Keratinocyte (primary cell): Measurements from ENCODE around the gene CEP164. TPM values are rescaled to one million over a fixed set of nuclear protein-coding genes. Genes with fewer than 3 reads are reported as not detected.
"Not testable (repeated sequence)": the region's sequence is repeated elsewhere in the genome, so short reads cannot be mapped to it uniquely, and the experiment has no call there.

Source experiments
- DNase-seq: peaks from one replicate; pipeline ENCODE4 v3.0.0-alpha.2; 2011; ENCODE audit warnings: low read depth, missing footprints, low spot score
- FAIRE-seq: peaks from 2 replicates; lab custom pipeline; 2011; peaks lifted over from hg19 to GRCh38; lab: Jason Lieb, UNC
- H2AFZ ChIP-seq: 2 replicates; pipeline ENCODE4 v1.6.0; 2012; ENCODE audit warnings: low read length, control low read depth, inconsistent platforms; ENCODE audit not compliant: control insufficient read depth
- H3K27ac ChIP-seq: 2 replicates; pipeline ENCODE4 v1.5.1; 2011; ENCODE audit warnings: low read length; ENCODE audit not compliant: control insufficient read depth, insufficient read depth
- H3K27me3 ChIP-seq: 3 replicates; pipeline ENCODE4 v1.6.0; 2011; ENCODE audit warnings: low read length; ENCODE audit not compliant: control insufficient read depth, insufficient read depth; ENCODE audit errors: extremely low read depth
- H3K36me3 ChIP-seq, 2 experiments: 2 replicates in 1 of 2; 3 replicates in 1 of 2; pipeline ENCODE4 v1.5.1; 2011; ENCODE audit warnings: low read length in 2 of 2, mild to moderate bottlenecking in 1 of 2; ENCODE audit not compliant: control insufficient read depth in 2 of 2, insufficient read depth in 2 of 2; ENCODE audit errors: extremely low read depth in 1 of 2
- H3K4me1 ChIP-seq: 3 replicates; pipeline ENCODE4 v1.5.1; 2011; ENCODE audit warnings: low read length; ENCODE audit not compliant: control insufficient read depth, insufficient read depth; ENCODE audit errors: extremely low read depth
- H3K4me2 ChIP-seq: 3 replicates; pipeline ENCODE4 v1.6.0; 2011; ENCODE audit warnings: low read depth, low read length; ENCODE audit not compliant: control insufficient read depth, insufficient read depth; ENCODE audit errors: extremely low read depth
- H3K4me3 ChIP-seq, 3 experiments: fragments of 200-600 bp in 1 of 3; sonication (generic) in 1 of 3; 2 replicates in 2 of 3; 3 replicates in 1 of 3; pipeline ENCODE4 v1.5.1; 2011 to 2016; ENCODE audit warnings: low read length in 3 of 3, mild to moderate bottlenecking in 3 of 3, control low read depth in 2 of 3, inconsistent platforms in 1 of 3, low read depth in 1 of 3, mixed read lengths in 1 of 3, mixed run types in 1 of 3, moderate library complexity in 1 of 3; ENCODE audit not compliant: control insufficient read depth in 2 of 3, insufficient read depth in 2 of 3; ENCODE audit errors: extremely low read depth in 1 of 3
- H3K79me2 ChIP-seq: 2 replicates; pipeline ENCODE4 v1.6.0; 2012; ENCODE audit warnings: low read length; ENCODE audit not compliant: control insufficient read depth, insufficient read depth
- H3K9ac ChIP-seq: 3 replicates; pipeline ENCODE4 v1.6.0; 2011; ENCODE audit warnings: low read length; ENCODE audit not compliant: control insufficient read depth, insufficient read depth; ENCODE audit errors: extremely low read depth
- H3K9me1 ChIP-seq: 3 replicates; pipeline ENCODE4 v1.6.0; 2011; ENCODE audit warnings: low read length; ENCODE audit not compliant: control insufficient read depth, insufficient read depth; ENCODE audit errors: extremely low read depth
- H3K9me3 ChIP-seq: 2 replicates; pipeline ENCODE4 v1.5.1; 2012; ENCODE audit warnings: low read depth, low read length; ENCODE audit not compliant: control insufficient read depth
- H4K20me1 ChIP-seq: 3 replicates; pipeline ENCODE4 v1.6.0; 2011; ENCODE audit warnings: low read length; ENCODE audit not compliant: control insufficient read depth, insufficient read depth; ENCODE audit errors: extremely low read depth
- CTCF ChIP-seq, 3 experiments: IDR thresholded peaks in 1 of 3; conservative IDR thresholded peaks in 1 of 3; optimal IDR thresholded peaks in 1 of 3; 2 replicates in 2 of 3; 3 replicates in 1 of 3; pipeline versions ENCODE3 to v1.5.1; 2011; ENCODE audit warnings: low read length in 3 of 3, mild to moderate bottlenecking in 3 of 3, moderate library complexity in 2 of 3, control low read depth in 1 of 3, inconsistent platforms in 1 of 3; ENCODE audit not compliant: insufficient read depth in 2 of 3; ENCODE audit errors: extremely low read depth in 1 of 3
- EZH2 ChIP-seq: IDR thresholded peaks from one replicate; pipeline ENCODE4 v1.6.1; 2012; ENCODE audit warnings: inconsistent platforms, mild to moderate bottlenecking, low read length, moderate library complexity
- dilution Hi-C: fragments of 300-500 bp; cut with MboI; formaldehyde crosslinking; loops from one replicate; pipeline ENCODE4 v1.7.0; 2020; ENCODE audit warnings: low sequenced_read_pairs; ENCODE audit not compliant: extremely low pct_ligation_motif_present
- polyA plus RNA-seq, 5 experiments: library from polyadenylated mRNA; depleted of rRNA in 3 of 5; stranded (reverse) in 3 of 5; stranded (forward) in 1 of 5; unstranded in 1 of 5; fragments of >200 nt; gene quantifications; 1 replicate in 1 of 5; 2 replicates in 3 of 5; 3 replicates in 1 of 5; pipeline versions ENCODE4 v1.2.1 to v1.2.3, GENCODE V29; 2011 to 2012; ENCODE audit warnings: missing spikeins in 2 of 5, low read depth in 1 of 5, low replicate concordance in 1 of 5

CEP164 gene
- polyA plus RNA-seq, 1 donor (not counting 4 experiments of a cell fraction or from before 2014, with no cell fraction given) = 15.1 TPM

GRCh38 chr11:117395476-117395875, 67.8 kb downstream of the CEP164 start:
- H3K9ac ChIP-seq = no peak overlapping the region
- DNase-seq = no peak
- no peaks in the 10 kb centered on the region for H4K20me1 ChIP-seq
- TF ChIP-seq EZH2 = no peak
- TF ChIP-seq CTCF (optimal IDR thresholded peaks at IDR 0.05 in 1 of 3, IDR thresholded peaks at IDR 0.05 in 1 of 3, conservative IDR thresholded peaks at IDR 0.05 in 1 of 3; ENCODE audit: extremely low read depth in 1 of 3, insufficient read depth in 2 of 3, low read length in 3 of 3) = no peak
- H3K4me3 ChIP-seq = no peak overlapping the region
- no peak for FAIRE-seq
- no peaks in the 10 kb centered on the region for H3K27me3 ChIP-seq
- no peak overlapping the region for H3K27ac ChIP-seq
- H3K4me1 ChIP-seq = no peaks in the 10 kb centered on the region
- H3K36me3 ChIP-seq = peaks cover 49 to 52% of the 10 kb centered on the region in 2 experiments
- no peaks in the 10 kb centered on the region for H3K9me1 ChIP-seq
- H3K79me2 ChIP-seq = no peaks in the 10 kb centered on the region
- dilution Hi-C loops = no loop called here
- H3K4me2 ChIP-seq = no peak overlapping the region
- H2AFZ ChIP-seq = no peak overlapping the region
- no peaks in the 10 kb centered on the region for H3K9me3 ChIP-seq

- Histone ChIP-seq H3K9me3 (no peaks in the 10 kb centered on the region), H3K4me2 (no peak overlapping the region), H3K36me3 (peaks cover 37 to 39% of the 10 kb centered on the region in 2 experiments), H3K4me1 (no peaks in the 10 kb centered on the region), H3K4me3 (no peak overlapping the region), H2AFZ (no peak overlapping the region), H4K20me1 (no peaks in the 10 kb centered on the region), H3K27ac (no peak overlapping the region), H3K27me3 (no peaks in the 10 kb centered on the region), H3K9ac (no peak overlapping the region), H3K79me2 (no peaks in the 10 kb centered on the region), H3K9me1 (no peaks in the 10 kb centered on the region)
- TF ChIP-seq EZH2 = no peak
- no peak for TF ChIP-seq CTCF (optimal IDR thresholded peaks at IDR 0.05 in 1 of 3, IDR thresholded peaks at IDR 0.05 in 1 of 3, conservative IDR thresholded peaks at IDR 0.05 in 1 of 3; ENCODE audit: extremely low read depth in 1 of 3, insufficient read depth in 2 of 3, low read length in 3 of 3)
- DNase-seq = no peak
- dilution Hi-C loops = no loop called here
- no peak for FAIRE-seq
These were observed 69.3 kb downstream of the CEP164 start for GRCh38 chr11:117396970-117397369.

- H3K9me3 ChIP-seq, H3K4me3 ChIP-seq, H3K27me3 ChIP-seq, H2AFZ ChIP-seq, H3K79me2 ChIP-seq, H3K27ac ChIP-seq, FAIRE-seq, H3K9ac ChIP-seq, DNase-seq, H3K9me1 ChIP-seq, dilution Hi-C loops, H4K20me1 ChIP-seq, H3K4me2 ChIP-seq, H3K4me1 ChIP-seq: not testable (repeated sequence)
- H3K36me3 ChIP-seq = peaks cover 23 to 25% of the 10 kb centered on the region in 2 experiments
These were observed 71.0 kb downstream of the CEP164 start for GRCh38 chr11:117398618-117399017.

GRCh38 chr11:117399100-117399840, 71.6 kb downstream of the CEP164 start:
- H3K9me1 ChIP-seq, H4K20me1 ChIP-seq, H3K4me1 ChIP-seq, H3K79me2 ChIP-seq, H2AFZ ChIP-seq, DNase-seq, H3K4me3 ChIP-seq, H3K27me3 ChIP-seq, H3K27ac ChIP-seq, H3K9me3 ChIP-seq, FAIRE-seq, H3K4me2 ChIP-seq, H3K9ac ChIP-seq, dilution Hi-C loops: not testable (repeated sequence)
- H3K36me3 ChIP-seq = peaks cover 20 to 23% of the 10 kb centered on the region in 2 experiments
